Right atrium auricular region (tissue), 2 donors: ENCODE data around the gene LCAT. TPM values are rescaled to one million over a fixed set of nuclear protein-coding genes. Genes with fewer than 3 reads are reported as not detected.
A peak's percentile ranks its signal among the peaks of the same experiment; 100 is the strongest.

Experiments
- DNase-seq: peaks from one replicate; pipeline ENCODE4 v3.0.0-alpha.2; 2019; ENCODE audit warnings: low spot score
- H3K27ac ChIP-seq, 2 donors: fragments of 200-600 bp; sonication (generic); 1 replicate in 1 of 2; 2 replicates in 1 of 2; pipeline ENCODE4 v1.5.1; 2016 to 2019
- H3K27me3 ChIP-seq, 2 donors: fragments of 200-600 bp; sonication (generic); one replicate each; pipeline versions ENCODE4 v1.5.1 to v1.6.0; 2017 to 2019
- H3K36me3 ChIP-seq: fragments of 200-600 bp; sonication (generic); one replicate; pipeline ENCODE4 v1.5.1; 2016
- H3K4me1 ChIP-seq, 2 donors: fragments of 200-600 bp; sonication (generic); one replicate each; pipeline versions ENCODE4 v1.5.1 to v1.6.0; 2017 to 2019
- H3K4me3 ChIP-seq, 2 donors: fragments of 200-600 bp; sonication (generic); 1 replicate in 1 of 2; 2 replicates in 1 of 2; pipeline ENCODE4 v1.5.1; 2017 to 2019; ENCODE audit warnings: mild to moderate bottlenecking in 1 of 2, moderate library complexity in 1 of 2
- H3K9me3 ChIP-seq, 2 donors: fragments of 200-600 bp; sonication (generic); one replicate each; pipeline ENCODE4 v1.5.1; 2019
- total RNA-seq, 2 donors: library from RNA; depleted of rRNA; stranded (reverse); fragments of >200 nt; gene quantifications; one replicate each; pipeline ENCODE4 v1.1.0, GENCODE V29; 2016
- TF ChIP-seq, protein P1 (sequence below), 2 donors: fragments of 200-600 bp; sonication (generic); IDR thresholded peaks; one replicate each; pipeline ENCODE4 v1.5.1; 2019; ENCODE audit warnings: antibody characterized with exemption in 2 of 2

LCAT gene
- total RNA-seq, 2 donors from 2014 or later: 2.9 to 11.8 TPM

DNA sequence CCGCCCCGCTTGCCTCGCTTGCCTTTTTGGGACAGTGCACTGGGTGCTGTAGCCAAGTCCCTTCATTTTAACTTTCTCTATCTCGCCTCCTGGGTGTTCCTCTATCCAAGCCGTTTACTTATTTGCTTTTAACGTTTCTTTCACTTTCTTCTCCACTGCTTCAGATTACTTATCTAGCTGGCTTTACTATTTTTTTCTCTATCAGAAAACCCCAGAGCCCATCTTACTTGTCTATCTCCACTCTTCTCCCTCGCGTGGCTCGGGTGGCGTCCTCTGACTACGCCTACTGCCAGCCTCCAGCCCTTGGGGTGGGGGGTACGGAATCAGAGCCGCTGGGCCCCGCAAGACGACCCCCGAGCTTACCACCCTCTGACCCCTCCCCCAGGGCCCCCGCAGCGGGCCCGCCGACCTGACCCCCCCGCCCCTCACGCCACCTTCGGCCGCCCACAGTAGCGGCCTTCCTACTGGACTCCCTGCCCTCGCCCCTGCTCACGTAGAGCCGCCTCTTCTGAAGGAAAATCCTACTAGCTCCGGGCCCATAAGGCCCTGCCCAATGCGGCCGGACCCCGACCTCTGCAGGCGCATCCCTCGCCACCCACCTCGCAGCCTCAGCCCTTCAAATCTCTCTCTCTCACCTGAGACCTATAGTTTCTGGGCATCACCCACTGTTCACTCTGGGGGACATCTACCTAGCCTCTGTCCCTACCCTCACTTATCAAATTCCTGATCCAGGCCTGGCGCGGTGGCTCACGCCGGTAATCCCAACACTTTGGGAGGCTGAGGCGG, 25.5 kb upstream of the LCAT start:
- peak overlapping the region; percentile 88 to 99 for H3K4me3 ChIP-seq
- TF ChIP-seq, protein P1, sequence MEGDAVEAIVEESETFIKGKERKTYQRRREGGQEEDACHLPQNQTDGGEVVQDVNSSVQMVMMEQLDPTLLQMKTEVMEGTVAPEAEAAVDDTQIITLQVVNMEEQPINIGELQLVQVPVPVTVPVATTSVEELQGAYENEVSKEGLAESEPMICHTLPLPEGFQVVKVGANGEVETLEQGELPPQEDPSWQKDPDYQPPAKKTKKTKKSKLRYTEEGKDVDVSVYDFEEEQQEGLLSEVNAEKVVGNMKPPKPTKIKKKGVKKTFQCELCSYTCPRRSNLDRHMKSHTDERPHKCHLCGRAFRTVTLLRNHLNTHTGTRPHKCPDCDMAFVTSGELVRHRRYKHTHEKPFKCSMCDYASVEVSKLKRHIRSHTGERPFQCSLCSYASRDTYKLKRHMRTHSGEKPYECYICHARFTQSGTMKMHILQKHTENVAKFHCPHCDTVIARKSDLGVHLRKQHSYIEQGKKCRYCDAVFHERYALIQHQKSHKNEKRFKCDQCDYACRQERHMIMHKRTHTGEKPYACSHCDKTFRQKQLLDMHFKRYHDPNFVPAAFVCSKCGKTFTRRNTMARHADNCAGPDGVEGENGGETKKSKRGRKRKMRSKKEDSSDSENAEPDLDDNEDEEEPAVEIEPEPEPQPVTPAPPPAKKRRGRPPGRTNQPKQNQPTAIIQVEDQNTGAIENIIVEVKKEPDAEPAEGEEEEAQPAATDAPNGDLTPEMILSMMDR (IDR thresholded peaks at IDR 0.05): no peak
- no peaks in the 10 kb centered on the region for H3K27me3 ChIP-seq
- DNase-seq: no peak
- H3K27ac ChIP-seq: peak overlapping the region; percentile 96 to 99
- H3K4me1 ChIP-seq: peaks cover 0 to 40% of the 10 kb centered on the region in 2 donors
- H3K9me3 ChIP-seq: no peaks in the 10 kb centered on the region
- peaks cover 8% of the 10 kb centered on the region for H3K36me3 ChIP-seq

DNA sequence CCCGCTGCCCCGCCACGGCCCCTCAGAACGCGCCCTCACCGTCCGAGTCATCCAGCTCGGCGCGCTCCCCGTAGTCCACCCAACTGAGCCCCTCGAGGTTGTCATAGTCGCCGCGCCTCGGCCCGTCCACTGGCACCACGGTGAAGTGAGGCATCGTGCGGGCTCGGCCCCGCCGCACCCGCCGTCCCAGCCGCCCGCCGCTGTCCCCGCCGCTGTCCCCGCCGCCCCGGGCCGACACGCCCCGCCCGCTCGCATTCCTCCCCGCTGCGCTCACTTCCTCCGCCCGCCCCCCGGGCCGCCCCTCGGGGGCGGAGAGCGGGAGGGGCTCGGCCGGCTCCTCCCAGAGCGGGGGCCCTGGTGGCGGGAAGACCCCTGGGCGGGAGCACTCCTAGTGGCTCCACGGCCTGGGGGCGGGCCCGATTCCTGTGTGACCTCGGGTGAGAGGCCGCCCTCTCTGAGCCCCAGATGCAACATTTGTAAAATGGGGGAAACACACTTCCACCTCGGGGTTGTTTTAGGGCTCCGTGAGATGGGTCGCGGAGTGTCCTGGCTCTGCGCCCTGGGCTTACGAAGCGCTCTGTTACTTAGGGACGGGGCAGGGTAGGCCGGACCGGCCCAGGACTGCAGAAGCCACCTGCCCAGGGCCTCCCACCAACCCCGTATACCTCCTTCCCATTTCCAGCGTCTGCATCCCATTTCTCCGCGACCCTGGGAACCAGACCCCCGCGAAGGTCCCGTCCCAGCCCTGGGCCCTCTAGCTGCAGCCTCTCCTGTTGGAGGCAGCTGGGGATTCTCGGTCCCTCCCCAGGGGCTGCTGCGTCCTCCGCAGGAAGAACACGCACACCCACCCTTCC, 24.7 kb upstream of the LCAT start, which contains the start of gene SLC12A4:
TSS of gene SLC12A4 (minus strand) at position 238 of the 854 bp plus-strand sequence. CDS start at position 154, 84 bp downstream.
- Histone ChIP-seq H3K27ac (peak within 1 kb of the TSS; percentile 96 to 99), H3K9me3 (no peaks in the 10 kb centered on the region), H3K4me1 (peaks cover 0 to 49% of the 10 kb centered on the region in 2 donors), H3K36me3 (peaks cover 9% of the 10 kb centered on the region), H3K27me3 (no peaks in the 10 kb centered on the region), H3K4me3 (peak within 1 kb of the TSS; percentile 88 to 99)
- DNase-seq: peak; percentile 85
- TF ChIP-seq, protein P1 (IDR thresholded peaks at IDR 0.05): peak in 1 of 2 donors; percentile 22

DNA sequence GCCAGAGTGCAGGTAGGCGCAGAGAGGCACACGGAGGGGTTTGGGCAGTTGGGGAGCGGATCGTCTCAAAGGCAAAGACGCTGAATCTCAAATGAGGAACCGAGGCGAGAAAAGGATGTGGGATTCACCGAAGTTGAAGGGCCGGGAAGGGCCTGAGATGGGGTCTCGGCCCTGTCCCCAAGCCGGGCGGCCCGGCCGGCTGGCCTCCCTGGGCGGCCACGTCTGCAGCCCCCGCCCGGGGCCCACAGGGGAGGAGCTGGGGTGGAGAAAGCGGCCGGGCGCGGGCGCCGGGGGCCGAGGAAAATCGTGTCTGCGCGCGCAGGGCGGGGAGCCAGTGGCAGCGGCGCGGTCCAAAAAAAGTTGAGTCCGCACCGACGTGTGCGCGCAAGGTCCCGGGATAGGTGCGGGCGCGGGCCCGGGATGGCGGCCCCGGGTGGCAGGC, 24.1 kb upstream of the LCAT start:
- H3K27ac ChIP-seq: peak overlapping the region; percentile 96 to 99
- no peak for DNase-seq

DNA sequence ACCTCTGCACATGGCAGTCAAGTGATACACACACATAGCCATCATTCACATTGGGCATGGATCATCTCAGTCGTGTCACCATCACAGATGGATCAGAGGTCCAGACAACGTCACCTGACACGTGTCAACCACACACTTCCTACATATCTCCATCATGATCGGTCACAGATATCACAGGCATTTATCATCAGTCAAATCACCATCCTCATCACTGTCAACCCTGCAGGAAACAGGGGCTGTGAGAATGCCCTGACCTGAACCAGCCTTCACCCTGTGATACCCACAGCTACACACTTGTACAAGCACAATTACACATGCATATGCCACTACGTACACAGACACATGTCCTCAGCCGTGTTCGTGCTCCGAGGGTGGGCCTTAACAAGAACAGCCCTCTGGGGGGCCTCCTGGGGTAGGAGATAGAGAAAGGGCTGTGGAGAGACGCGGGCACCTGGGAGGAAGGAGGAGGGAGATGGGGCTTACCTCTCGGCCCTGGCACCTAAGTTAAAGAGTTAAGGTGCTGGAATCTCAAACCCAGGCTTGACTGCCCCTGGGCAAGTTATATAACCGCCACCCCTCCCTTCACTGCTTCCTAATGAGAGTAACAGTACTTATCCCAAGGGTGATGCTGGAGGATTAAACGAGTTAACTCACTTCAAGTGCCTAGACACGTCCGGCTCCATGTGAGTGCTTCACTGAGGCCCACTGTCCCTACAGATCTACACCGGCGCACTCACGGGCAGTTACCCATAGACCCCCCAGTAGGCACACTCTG, 23.4 kb upstream of the LCAT start:
- TF ChIP-seq, protein P1 (IDR thresholded peaks at IDR 0.05): no peak
- Histone ChIP-seq H3K27me3 (no peaks in the 10 kb centered on the region), H3K4me3 (peak overlapping the region; percentile 88 to 99), H3K4me1 (peaks cover 0 to 61% of the 10 kb centered on the region in 2 donors), H3K9me3 (no peaks in the 10 kb centered on the region), H3K27ac (peak overlapping the region; percentile 96 to 99), H3K36me3 (peaks cover 22% of the 10 kb centered on the region)
- no peak for DNase-seq

More for the DNA sequence above, 24.1 kb upstream of the LCAT start:
- Histone ChIP-seq H3K9me3 (no peaks in the 10 kb centered on the region), H3K27me3 (no peaks in the 10 kb centered on the region), H3K4me1 (peaks cover 0 to 55% of the 10 kb centered on the region in 2 donors), H3K36me3 (peaks cover 16% of the 10 kb centered on the region), H3K4me3 (peak overlapping the region; percentile 88 to 99)
- TF ChIP-seq, protein P1 (IDR thresholded peaks at IDR 0.05): no peak

GRCh38 chr16:67966549-67967182, 22.7 kb upstream of the LCAT start:
- Histone ChIP-seq H3K9me3 (no peaks in the 10 kb centered on the region), H3K27me3 (no peaks in the 10 kb centered on the region), H3K27ac (peak overlapping the region; percentile 96 to 99), H3K4me1 (peaks cover 0 to 68% of the 10 kb centered on the region in 2 donors), H3K36me3 (peaks cover 29% of the 10 kb centered on the region), H3K4me3 (peak overlapping the region; percentile 88 to 99)
- DNase-seq: no peak
- TF ChIP-seq, protein P1 (IDR thresholded peaks at IDR 0.05): no peak
